Suprapubic skin (tissue), 3 donors: Measurements from ENCODE around the gene EDAR.

ENCODE experiments used
- POLR2A ChIP-seq, 2 donors: fragments of 450-650 bp; IDR thresholded peaks; one replicate each; pipeline ENCODE4 v1.6.1; 2017; ENCODE audit warnings: antibody characterized with exemption in 2 of 2, mild to moderate bottlenecking in 2 of 2, moderate library complexity in 2 of 2
- TF ChIP-seq, protein P1 (sequence below), 2 donors: fragments of 200-600 bp in 1 of 2; fragments of 450-650 bp in 1 of 2; sonication (generic) in 1 of 2; IDR thresholded peaks; one replicate each; pipeline ENCODE4 v1.5.1; 2016 to 2019; ENCODE audit warnings: antibody characterized with exemption in 2 of 2, mild to moderate bottlenecking in 1 of 2, moderate library complexity in 1 of 2

GRCh38 chr2:109028277-109028676 is 39.3 kb upstream of the EDAR start:
- TF ChIP-seq, protein P1, sequence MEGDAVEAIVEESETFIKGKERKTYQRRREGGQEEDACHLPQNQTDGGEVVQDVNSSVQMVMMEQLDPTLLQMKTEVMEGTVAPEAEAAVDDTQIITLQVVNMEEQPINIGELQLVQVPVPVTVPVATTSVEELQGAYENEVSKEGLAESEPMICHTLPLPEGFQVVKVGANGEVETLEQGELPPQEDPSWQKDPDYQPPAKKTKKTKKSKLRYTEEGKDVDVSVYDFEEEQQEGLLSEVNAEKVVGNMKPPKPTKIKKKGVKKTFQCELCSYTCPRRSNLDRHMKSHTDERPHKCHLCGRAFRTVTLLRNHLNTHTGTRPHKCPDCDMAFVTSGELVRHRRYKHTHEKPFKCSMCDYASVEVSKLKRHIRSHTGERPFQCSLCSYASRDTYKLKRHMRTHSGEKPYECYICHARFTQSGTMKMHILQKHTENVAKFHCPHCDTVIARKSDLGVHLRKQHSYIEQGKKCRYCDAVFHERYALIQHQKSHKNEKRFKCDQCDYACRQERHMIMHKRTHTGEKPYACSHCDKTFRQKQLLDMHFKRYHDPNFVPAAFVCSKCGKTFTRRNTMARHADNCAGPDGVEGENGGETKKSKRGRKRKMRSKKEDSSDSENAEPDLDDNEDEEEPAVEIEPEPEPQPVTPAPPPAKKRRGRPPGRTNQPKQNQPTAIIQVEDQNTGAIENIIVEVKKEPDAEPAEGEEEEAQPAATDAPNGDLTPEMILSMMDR (IDR thresholded peaks at IDR 0.05), result no peak
- TF ChIP-seq POLR2A (IDR thresholded peaks at IDR 0.05), result no peak
